Stimulated activated CD8-positive, alpha-beta memory T cell treated with anti-CD3 and anti-CD28 coated beads, Interleukin-12 subunit alpha, Interleukin-12 subunit beta, amount 100 ng/mL, for 24 hours (primary cell): ENCODE results near the gene C19orf25.
A peak's percentile ranks its signal among the peaks of the same experiment; 100 is the strongest.

ENCODE experiments used
- DNase-seq: peaks from one replicate; pipeline ENCODE4 v3.0.0-alpha.2; 2020; ENCODE audit errors: extremely low read depth

The C19orf25 gene

DNA sequence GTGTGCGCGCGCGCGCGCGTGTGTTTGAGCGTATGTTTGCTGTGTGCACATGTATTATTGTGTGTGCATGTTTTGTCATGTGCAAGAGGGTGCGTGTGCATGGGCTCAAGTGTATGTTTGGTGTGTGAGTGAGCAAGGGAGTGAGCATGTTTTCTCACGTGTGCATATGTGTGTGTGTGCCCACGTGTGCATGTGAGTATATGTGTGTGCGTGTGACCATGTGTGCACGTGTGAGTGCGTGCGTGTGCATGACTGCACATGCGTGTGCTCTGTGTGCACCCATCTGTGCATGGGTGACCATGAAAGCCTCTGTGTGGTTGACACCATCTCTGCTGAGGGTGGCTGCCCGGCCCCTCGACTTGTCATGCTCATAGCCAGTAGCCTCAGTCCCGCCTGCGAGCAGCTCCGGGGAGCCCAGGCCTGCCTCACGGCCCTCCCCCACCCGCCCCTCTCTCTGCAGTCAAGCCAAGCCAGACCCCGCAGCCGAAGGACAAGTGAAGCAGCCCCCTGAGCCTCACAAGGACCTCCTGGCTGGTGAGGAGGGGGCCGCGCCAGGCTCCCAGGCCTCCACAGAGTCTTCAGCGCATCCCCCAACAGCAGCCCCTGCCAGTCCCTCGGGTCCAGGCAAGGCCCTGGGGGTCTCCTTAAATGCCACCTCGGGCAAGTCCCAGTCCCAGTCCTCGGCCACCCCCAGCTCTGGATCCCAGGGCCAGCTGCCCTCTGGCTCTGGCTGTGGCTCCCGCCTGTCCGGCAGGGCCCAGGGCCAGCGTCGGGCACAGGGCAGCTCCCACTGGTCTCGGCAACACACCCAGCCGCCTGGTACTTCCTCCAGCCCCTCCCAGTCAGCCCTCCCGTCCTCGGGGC lies 17.9 kb upstream of the C19orf25 start:
- DNase-seq: no peak

DNA sequence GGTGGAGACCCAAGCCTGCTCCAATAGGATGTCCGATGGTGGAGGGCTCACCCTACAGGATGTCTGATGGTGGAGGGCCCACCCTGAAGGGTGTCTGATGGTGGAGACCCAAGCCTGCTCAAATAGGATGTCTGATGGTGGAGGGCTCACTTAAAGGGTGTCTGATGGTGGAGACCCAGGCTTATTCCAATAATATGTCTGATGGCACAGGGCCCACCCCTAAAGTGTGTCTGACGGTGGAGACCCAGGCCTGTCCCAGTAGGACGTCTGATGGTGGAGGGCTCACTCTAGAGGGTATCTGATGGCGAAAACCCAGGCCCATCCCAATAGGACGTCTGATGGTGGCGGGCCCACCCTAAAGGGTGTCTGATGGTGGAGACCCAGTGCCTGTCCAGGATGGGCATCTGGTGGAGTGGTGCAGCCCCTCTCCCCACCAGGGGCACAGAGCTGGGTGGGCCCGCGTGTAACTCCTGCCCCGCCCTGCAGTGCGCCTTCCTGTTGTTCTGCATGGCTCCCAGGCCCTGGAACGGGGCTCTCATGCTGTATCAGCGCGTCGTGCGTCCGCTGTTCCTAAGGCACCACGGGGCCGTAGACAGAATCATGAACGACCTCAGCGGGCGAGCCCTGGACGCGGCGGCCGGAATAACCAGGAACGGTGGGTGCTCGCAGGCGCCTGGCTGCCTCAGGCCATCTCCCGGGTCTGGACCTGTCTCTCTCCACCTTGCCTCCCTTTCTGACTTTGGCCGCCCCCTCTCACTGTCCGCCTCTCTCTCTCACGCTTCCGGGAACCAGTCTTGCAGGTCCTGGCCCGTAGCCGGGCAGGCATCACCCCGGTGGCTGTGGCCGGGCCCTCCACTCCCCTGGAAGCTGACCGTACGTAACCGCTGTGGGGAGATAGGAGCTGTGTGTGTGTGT lies 17.0 kb upstream of the C19orf25 start:
- DNase-seq: no peak

DNA sequence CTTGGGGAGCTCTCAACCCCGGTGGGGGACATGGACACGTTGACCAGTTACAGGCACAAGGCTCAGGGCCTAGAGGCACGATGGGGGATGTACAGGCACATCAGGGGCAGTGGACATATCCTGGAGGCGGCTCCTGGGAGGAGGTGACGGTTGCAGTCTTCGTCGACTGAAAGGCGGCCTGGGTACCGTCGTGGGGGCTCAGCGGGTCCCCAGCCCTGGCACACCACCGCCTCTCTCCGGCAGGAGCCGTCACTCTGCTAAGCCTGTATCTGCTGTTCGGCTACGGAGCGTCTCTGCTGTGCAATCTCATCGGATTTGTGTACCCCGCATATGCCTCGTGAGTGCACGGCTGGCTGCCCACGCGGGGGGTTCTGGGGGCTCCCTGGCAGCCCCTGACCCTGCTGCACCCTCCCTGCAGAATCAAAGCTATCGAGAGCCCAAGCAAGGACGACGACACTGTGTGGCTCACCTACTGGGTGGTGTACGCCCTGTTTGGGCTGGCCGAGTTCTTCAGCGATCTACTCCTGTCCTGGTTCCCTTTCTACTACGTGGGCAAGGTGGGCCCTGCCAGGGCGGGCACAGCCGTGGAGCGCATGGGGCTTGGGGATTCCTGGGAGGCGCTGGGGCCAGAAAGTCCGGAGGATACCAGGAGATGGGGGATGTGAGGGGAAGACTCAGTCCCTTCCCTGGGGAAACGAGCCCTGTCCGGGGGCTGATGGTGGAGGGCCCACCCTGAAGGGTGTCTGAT lies 16.2 kb upstream of the C19orf25 start:
- DNase-seq: no peak

DNA sequence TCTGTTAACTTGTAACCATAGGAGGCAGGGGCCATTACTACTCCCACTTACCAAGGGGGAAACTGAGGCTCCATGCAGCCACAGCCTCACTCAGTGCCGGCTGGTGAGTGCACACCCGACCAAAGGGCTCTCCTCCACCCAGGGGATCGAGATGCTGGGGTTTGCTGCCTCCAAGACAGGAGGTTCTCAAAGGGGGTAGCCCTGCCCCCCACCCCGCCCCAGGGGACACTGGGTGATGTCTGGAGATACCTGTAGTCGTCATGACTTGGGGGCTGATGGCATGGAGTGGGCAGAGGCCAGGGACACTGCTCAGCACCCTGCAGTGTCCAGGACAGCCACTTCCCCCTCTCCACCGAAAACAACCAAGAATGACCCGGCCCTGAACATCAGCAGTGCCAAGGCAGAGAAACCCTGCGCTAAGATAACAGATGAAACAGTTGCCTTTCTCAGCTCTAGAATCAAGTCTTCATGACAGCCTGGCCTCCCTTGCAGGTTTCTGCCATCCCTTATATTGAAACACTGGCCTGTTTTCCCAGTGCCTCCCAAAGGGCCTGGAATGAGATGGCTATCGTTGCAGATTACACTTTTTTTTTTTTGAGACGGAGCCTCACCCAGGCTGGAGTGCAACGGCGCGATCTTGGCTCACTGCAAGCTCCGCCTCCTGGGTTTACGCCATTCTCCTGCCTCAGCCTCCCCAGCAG lies 15.2 kb upstream of the C19orf25 start:
- DNase-seq: no peak

DNA sequence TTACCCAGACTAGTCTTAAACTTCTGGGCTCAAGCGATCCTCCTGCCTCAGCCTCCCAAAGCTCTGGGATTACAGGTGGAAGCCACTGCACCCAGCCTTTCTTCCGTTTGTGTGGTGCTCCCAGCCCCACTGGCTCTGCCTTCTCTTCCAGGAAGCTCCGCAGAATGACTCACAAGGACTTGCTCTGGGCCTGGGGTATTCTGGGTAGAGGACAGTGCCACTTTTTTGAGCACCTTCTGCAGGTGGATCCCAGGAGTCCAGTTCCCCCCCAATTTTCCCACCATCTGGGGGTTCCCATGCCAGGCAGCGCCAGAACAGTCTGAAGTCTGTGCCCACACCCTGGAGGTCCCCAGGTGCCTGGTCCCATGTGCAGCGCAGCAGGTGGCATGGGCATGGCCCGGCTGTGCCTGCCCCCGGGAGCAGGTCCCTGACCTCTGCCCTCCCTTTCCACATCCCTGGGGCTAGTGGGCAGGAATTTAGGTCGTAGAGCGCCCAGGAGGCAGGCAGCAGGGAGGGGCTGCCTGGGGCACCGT lies 13.5 kb upstream of the C19orf25 start:
- DNase-seq: no peak

DNA sequence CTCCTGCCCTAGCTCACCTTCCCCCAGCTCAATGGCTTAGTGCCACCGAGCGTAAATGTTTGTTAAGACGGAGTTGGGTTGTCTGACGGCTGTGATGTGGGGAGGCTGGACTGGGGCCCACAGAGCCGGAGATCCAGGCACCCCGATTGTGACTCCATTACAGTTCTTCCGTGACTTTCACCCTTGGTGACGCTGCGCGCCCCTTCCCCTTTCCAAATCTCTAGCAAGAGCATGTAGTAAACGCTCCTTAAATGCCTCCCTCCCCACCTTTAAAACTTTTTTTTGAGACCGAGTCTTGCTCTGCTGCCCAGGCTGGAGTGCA lies 12.8 kb upstream of the C19orf25 start:
- DNase-seq: no peak

DNA sequence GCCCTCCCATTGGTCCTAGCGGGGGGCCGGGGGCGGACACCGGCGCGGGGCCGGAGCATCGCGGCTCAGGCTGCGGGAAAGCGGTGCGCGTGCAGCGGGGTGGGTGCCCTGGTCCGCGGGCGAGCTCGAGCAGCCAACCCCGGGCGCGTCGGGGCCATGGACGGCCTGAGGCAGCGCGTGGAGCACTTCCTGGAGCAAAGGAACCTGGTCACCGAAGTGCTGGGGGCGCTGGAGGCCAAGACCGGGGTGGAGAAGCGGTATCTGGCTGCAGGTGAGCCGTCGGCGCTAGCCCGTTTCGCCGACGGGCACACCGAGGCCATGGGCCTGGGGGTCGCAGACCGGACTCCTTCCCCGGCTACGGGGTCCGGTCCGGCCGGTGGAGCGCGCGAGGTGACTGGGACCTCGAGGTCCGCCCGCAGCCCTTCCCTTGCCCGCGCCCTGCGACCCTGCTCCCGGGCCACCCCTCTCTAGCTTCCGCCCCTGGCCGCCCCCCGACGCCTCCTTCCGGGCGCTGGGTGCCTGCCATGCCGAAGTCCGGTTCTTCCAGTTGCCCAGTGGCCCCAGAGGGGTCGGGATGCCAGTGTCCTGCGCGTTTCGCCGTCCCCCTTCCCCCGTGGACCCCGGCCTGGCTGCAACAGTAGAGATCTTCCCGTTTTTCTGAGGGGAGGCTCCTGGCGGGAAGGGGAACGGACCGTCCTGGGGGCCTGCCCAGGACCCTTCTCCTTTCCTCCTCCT lies 12.3 kb upstream of the C19orf25 start, which contains the start of gene REEP6:
REEP6 (plus strand) TSS at position 68 of the 735 bp plus-strand sequence; CDS start at position 157, 89 bp downstream.
- no peak for DNase-seq

DNA sequence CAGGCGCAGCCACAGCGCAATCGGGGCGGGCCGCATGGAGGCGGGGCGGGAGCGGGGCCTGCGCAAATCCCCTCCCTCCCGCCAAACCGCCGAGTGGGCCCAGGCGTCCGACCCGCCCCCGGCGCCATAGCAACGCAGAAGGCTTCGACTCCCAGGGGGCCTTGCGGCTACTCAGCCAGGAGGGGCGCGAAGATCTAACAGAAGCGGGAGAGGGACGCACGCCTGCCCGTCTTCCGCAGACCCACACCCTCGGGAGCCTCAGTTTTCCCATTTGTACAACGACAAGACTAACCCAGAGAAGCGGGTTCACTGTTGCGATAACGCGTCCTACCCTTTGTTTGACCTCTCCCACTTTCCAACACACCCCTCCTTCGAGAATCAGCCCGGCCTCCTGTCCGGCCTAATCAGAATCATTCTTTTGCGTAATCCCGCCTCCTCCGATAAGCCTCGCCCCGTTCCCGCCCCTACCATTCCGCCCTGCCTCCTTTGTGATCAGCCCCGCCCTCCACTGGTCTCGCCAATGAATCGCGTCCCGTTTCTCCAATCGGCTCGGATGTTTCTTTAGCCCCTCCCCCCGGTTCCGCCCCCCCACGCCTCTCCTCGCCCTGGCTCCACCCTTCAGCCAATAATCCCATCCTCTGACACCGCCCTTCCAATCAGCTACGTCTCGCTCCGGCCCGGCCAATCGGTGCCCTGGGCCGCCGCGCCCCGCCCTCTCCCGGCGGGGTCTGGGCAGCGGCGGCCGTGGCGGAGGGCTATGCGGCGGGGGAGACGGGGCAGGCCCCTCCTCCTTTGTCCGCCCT lies 11.5 kb upstream of the C19orf25 start, which contains the start of gene PCSK4:
PCSK4 (minus strand) TSS at position 40 of the 803 bp plus-strand sequence; CDS start at position 36, 4 bp downstream.
- DNase-seq: peak; percentile 95

DNA sequence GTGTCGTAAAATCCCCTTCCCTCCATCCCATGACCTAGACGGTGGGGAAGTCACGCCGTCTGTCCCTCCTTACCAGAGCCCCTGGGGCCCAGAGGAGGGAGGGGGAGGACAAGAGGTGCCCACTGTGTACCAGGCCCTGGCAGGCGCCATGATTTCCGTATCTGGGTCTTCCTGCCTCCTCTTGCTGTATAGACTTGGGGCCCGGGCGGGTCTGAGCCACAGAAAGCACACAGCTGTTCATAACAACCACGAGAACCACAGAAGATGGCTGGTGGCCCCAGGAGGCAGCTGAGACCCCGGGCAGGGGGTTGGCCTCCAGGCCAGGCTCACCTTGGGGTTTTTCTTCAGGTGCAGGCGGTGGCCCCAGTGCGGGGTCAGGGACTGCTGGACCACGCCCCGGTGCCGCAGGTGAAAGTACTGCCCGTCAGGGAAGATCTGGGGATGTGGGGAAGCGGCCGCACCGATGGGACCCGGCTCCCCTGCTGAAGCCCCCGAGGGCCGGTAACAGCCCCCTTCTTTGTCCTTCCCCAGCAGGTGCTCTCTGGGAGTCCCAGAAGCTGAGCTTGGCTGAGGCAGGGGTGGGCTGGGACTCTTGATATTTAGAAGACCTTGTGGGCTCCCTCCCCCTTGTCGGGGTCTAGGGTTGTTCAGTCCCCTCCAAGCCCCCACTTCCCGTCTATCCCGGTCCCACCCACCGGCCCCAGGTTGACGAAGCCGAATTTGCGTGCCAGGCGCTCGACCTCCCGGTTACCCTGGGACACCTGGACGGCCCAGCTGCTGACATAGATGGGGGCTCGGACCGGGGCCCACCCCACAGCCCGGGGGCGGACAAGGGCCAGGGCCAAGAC lies 10.7 kb upstream of the C19orf25 start:
- no peak for DNase-seq

DNA sequence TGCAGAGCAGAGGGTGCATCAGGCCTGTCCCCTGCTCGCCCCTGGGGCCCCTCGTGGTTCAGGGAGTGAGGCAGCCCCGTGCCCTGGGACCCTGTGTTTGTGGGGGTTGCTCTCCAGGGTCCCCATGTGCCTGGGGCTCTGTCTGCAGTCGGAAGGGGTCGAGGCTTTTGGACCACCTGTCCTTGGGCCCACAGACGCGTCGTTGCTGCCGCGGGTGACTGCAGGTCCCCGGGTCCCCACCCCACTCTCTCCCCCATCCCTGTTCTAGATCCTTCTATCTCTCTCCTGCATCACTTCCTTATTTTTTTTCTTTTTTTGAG lies 9.2 kb upstream of the C19orf25 start:
- DNase-seq: no peak

DNA sequence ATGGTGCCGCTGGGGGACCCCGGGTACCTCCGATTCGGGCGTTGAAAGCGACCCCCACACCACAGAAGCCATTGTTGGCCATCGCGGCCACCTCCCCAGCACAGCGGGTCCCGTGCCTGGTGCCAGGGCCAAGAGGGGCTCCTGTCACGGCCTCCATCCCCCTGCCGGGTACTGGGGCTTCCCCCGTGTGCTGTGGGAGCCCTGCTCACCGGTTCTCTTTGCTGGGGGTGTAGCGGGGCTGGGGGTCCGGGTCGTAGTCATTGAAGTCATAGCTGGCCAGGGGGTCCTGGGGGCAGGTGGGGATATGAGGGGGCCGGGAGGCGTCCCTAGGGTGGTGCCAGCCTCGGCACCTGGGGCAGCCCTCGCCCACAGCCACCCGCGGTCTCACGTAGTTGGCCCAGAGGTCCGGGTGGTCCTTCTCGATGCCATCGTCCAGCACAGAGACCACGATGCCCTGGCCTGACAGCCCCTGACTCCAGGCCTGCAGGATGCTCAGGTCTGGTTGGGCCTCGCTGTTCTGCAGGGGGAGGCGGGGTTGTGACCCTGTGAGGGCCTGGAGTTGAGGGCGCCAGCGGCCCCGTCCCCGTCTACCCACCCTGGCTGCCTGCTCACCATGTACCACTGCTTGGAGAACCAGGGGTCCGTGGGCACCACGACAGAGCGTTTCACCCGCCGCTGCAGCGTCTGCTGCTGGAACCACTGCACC lies 8.7 kb upstream of the C19orf25 start:
- DNase-seq: no peak

DNA sequence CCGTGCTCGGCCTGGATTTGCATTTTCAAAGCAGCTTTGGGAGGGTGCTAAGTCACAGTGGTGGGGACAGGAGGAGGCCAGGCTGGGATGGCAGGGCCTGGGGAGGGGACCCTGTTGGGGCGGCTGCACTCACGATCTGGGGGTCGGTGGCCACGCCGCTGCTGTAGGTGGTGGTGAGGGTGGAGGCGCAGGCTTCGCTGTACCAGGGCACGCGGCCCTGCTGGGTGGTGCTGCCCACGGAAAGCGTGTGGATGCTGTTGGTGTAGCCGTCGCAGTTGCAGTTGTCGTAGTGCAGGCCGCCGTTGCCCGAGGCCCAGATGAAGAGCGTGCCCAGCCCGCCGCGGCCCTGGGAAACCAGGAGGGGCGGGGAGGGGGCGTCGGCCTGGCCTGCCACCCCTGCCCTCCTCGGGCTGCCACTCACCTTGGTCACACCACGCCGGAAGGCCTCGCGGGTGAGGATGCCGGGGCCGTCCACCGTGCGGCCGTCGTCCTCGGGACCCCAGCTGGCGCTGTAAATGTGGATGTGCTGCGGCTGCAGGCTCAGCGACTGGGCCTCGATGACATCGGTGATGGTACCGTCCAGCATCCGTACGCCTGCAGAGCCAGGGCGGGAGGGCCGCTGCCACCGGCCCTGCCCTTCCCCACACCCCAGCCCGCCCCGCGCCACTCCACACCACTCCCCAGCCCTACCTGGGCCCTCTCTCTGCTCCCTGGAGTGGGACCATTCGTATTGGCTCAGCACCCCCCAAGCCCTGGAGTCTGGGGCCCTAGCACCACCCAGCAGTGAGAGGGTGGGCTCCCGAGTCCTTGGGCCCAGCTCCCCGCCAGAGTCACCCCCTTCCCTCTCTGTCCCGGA lies 7.9 kb upstream of the C19orf25 start:
- DNase-seq: no peak

DNA sequence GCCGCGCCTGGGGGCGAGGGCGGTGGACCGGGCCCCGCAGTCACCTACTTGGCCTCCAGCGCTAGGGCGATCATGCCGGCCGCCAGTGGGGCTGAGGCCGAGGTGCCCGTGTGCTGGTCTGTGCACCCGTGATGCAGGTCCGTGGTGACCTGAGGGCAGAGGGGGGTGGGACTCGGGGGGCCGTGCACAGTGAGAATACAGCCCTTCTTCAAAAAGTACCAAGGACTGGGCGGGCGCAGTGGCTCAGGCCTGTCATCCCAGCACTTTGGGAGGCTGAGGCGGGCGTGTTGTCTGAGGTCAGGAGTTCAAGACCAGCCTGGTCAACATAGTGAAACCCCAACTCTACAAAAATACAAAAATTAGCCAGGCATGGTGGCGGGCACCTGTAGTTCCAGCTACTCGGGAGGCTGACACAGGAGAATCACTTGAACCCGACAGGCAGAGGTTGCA lies 5.0 kb upstream of the C19orf25 start:
- no peak for DNase-seq

DNA sequence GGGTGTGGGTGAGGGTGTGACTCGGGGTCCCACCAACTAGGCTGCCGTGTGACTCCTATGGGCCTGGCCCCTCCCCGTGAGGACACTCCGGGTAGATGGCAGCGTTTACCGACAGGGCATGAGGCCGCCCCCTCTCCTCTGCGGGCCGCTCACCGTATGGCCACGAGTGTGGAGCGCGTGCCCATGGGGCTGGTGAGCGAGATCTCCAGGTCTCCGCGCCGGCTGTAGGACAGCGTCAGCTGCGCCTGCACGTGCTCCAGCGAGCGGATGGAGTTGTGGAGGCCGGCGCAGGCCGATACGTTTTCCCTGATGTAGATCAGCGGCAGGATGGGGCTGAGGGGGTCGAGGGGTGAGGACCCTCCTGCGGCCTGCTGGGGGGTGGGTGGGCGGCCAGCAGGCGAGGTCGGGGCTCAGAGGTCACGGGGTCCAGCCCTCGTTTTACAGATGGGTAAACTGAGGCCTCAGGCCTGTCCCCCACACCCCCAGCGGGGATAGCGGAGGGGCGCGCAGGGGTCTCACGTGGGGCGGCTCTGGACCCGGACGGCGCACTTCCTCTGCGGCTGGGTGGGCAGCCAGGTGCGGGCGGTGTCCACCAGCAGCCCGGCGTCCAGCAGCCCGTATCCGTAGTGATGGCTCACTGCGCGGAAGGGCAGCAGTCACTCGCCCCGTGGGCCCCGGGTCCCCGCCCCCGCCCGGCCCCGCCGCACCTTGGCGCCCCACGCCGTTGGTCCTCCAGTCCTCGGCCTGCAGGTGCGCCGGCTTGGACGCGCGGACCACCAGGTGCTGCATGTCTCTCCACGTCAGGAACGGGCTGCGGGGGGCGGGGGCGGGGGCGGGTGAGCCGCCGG lies 4.3 kb upstream of the C19orf25 start:
- DNase-seq: no peak

DNA sequence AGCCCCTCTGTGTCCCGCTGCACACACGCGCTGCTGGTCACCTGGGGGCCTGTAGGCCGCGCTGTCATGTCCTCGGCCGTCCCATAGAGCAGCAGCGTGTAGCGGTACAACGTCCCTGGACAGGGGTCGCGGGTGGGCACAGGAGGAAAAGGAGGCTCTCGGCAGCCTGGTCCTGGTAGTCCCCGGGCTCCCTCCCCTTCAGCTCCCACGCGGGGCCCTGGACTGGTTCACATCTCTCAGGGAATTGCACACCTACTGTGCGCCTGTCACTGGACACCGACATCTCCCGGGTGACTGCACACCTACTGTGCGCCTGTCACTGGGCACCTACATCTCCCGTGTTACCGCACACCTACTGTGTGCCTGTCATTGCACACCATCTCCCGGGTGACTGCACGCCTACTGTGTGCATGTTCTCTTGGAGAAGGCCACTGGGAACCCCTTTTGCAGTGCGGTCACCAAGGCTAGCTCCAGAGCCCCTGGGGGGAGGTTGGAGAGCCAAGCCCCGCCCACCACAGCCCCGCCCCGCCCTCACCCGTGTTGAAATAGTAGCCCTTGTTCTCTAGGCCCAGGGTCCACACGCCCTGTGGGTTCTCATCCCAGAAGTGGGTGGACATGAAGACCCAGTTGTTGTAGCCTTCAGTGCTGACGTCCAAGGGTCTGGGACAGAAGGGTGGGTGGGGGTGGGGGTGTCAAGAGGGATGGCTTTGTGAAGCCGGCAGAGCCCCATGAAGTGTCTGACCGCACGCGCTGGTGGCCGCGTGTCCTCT lies 3.5 kb upstream of the C19orf25 start:
- DNase-seq: no peak
